Skeletal muscle cell (primary cell): Measurements from ENCODE around the gene USF2.
"Not testable (repeated sequence)": the region's sequence is repeated elsewhere in the genome, so short reads cannot be mapped to it uniquely, and the experiment has no call there.

Experiments used
- DNase-seq: peaks from one replicate; pipeline ENCODE4 v3.0.0-alpha.2; 2010; ENCODE audit warnings: low read depth
- H3K4me3 ChIP-seq: 2 replicates; pipeline ENCODE4 v1.5.1; 2011; ENCODE audit warnings: low read depth, mild to moderate bottlenecking, control low read depth, low read length, moderate library complexity

USF2 gene

GRCh38 chr19:35239597-35239996 lies 29.2 kb upstream of the USF2 start:
- not testable (repeated sequence) for DNase-seq, H3K4me3 ChIP-seq

DNA sequence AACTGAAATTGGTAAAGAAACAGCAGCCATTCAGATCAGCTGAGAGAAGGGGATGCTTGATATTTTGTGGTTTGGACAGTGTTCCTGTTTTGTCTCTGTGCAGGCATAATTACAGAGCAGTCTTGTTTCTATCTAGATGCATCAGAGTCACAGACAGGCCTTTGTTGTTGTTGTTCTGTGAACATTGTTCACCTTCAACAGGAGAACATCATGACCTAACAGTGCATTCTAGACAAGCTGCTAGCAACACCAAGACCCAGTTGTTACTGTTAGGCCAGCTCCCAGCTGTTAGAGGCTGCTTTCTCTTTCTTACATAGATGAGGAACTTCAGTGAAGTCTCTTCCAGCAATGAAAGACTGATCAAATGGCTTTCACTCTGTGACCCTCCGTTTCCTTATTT lies 28.4 kb upstream of the USF2 start:
- no peak overlapping the region for H3K4me3 ChIP-seq
- no peak for DNase-seq

- DNase-seq, result no peak
- H3K4me3 ChIP-seq, result no peak overlapping the region
These were observed 27.3 kb upstream of the USF2 start for GRCh38 chr19:35241417-35241816.

- DNase-seq, result no peak
These were observed 22.2 kb upstream of the USF2 start for GRCh38 chr19:35246466-35247092.

DNA sequence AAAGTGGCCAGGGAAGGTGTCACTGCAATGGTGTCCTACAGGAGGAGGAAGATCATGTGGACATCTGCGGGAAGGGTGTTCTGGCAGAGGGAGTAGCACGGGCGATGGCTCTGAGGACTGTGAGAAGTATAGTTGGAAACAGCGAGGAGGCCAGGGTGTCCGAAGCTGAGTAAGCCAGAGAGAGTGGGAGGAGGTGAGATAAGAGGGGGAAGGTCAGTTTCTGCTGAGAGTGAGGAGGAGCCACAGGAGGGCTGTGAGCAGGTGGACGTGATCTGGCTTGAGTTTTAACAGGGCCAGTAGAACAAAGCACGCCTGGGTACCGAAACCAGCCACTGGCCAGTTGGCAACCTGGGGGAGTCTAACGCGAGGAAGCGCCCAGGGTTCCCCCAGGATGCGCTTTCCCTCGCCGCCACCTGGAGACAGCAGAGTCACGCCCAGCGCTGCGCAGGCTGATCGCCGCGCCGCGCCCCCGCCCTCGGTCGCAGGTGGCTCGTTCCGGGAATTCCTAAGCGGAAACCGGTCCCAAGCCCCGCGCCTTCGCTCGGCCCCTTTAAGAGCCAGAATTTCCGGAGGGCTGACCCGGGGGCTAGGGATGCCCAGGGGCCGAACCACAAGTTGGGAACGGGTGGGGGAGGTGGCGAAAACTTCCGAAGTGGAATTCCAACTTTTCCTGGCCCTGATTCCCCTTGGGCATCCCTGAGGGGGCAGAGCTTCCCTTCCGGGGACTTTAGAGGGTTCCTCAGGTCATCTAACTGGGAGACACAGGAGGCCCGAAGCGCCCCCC lies 21.0 kb upstream of the USF2 start:
- no peak for DNase-seq
- no peak overlapping the region for H3K4me3 ChIP-seq

More at GRCh38 chr19:35246466-35247092, 22.2 kb upstream of the USF2 start:
- H3K4me3 ChIP-seq, result no peak overlapping the region

DNA sequence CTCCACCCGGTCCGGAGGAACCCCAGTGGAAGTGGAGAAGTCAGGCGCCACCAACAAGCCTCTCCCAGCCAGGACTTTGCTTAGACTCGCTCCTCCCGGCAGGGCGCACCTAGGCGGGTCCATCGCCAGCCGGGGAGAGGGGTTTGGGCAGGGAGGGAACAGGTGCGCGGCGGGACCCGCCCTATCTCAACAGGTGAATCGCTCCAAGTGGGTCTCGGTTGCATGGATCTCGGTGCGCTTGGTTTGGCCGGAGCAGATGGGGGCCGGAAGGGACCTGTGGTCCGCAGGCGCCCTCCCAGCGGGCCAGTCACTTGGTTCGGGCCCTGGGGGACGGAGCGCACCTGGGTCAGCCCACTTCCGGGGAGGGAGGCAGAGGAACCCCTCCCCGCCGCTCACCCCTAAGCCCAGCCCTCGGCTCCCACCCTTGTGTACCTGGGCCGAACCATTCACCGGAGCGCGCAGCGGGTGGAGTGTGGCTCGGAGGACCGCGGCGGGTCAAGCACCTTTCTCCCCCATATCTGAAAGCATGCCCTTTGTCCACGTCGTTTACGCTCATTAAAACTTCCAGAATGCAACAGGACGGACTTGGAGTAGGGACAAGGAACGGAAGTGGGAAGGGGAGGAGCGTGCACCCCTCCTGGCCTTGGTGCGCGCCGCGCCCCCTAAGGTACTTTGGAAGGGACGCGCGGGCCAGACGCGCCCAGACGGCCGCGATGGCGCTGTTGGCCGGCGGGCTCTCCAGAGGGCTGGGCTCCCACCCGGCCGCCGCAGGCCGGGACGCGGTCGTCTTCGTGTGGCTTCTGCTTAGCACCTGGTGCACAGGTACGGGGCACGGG lies 20.2 kb upstream of the USF2 start, which contains the start of gene LSR:
LSR (plus strand) TSS at position 693 of the 836 bp plus-strand sequence; CDS start at position 714, 21 bp downstream.
- no peak within 1 kb of the TSS for H3K4me3 ChIP-seq
- no peak for DNase-seq

GRCh38 chr19:35249146-35249847 lies 19.5 kb upstream of the USF2 start:
- no peak overlapping the region for H3K4me3 ChIP-seq
- DNase-seq, result no peak

GRCh38 chr19:35249848-35250711 lies 18.7 kb upstream of the USF2 start:
- no peak overlapping the region for H3K4me3 ChIP-seq
- DNase-seq, result no peak

DNA sequence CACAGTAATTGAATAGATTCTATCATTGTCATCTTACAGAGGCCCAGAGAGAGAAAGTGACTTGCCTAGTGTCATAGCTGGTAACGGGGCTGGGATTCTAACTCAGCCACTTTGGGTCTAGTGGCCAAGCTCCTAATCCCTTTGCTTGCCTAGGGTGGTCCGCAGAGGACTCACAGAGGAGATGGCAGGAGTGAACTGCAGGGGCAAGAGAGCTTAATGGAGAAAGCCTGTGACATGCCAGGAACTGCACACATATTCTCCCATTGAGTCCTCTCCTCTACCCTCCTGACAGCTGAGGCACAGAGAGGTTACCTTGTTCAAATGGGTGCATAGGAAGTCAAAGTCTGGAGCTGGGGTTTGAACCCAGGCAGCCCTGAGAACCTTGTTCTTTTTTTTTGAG lies 17.3 kb upstream of the USF2 start:
- DNase-seq, result no peak
- H3K4me3 ChIP-seq, result no peak overlapping the region

- DNase-seq, result no peak
- no peak overlapping the region for H3K4me3 ChIP-seq
These were observed 15.2 kb upstream of the USF2 start for GRCh38 chr19:35253316-35254286.

DNA sequence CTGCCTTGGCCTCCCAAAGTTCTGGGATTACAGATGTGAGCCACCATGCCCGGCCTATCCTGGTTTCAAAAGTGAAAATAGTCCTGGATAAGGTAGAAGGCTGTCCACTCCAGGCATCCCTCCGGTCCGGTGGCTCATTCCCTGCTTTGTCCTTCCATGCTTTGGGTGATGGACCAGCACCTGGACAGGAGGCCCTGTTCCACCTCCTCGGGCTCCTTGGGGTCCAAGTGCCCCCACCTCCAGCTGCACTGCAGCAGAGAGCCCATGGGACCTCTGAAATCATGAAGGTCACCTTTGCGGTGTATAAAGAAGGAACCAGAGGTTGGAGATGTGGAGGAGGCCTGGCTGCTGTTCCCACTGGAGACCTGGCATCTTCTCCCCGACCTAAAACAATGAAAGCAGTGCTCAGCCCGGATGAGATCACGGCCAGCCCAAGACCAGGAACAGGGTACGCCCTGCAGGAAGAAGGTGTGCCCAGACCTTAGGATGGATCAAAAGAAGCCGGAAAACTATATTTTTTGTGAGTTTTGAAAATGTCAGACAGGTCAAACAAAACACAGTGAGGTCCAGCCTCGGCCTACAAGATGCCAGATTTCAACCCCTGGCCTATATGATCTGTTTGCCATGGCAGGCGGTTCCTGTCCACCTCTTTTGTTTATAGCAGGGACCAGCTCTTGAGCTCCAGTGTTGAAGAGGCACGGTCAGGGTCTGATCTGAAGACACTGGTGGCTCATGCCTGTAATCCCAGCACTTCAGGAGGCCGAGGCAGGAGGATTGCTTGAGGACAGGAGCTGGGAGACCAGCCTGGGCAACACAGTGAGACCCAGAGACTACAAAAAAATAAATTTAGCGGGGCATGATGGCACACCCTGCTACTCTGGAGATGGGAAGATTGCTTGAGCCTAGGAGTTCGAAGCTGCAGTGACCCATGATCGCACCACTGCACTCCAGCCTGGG lies 14.1 kb upstream of the USF2 start:
- H3K4me3 ChIP-seq, result no peak overlapping the region
- no peak for DNase-seq

GRCh38 chr19:35256566-35256965 lies 12.2 kb upstream of the USF2 start:
- DNase-seq, result no peak
- no peak overlapping the region for H3K4me3 ChIP-seq

DNA sequence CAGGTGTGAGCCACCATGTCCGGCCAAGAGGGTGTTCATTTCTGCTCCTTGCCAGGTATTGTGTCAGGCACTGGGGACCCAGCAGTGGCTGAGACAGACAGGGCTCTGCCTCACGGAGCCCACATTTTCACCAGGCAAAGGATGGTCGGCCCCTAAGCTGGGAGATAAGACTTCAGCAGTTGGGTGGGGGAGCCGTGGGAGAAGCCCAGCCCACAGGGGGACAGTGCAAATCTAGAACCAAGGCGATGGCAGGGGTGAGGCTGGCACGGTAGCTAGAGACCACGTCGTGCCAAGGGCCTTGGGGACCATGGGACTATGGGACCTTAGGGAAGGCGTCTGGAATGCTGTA lies 11.7 kb upstream of the USF2 start:
- no peak for DNase-seq

GRCh38 chr19:35260694-35261304 lies 8.0 kb upstream of the USF2 start:
- DNase-seq, result no peak
- H3K4me3 ChIP-seq, result no peak overlapping the region

More for the DNA sequence above, 11.7 kb upstream of the USF2 start:
- no peak overlapping the region for H3K4me3 ChIP-seq

- H3K4me3 ChIP-seq, result no peak overlapping the region
These were observed 7.2 kb upstream of the USF2 start for GRCh38 chr19:35261356-35262100.

More at GRCh38 chr19:35261356-35262100, 7.2 kb upstream of the USF2 start:
- DNase-seq, result no peak
